Fibroblast of peridontal ligament (primary cell): Measurements from ENCODE around the gene PRRX1.

Experiments
- DNase-seq: peaks from one replicate; pipeline ENCODE4 v3.0.0-alpha.2; 2010; ENCODE audit errors: extremely low read depth

PRRX1 gene

GRCh38 chr1:170720661-170721060 lies 56.7 kb downstream of the PRRX1 start:
- no peak for DNase-seq

- DNase-seq = no peak
These were observed 57.7 kb downstream of the PRRX1 start for GRCh38 chr1:170721621-170722020.

- no peak for DNase-seq
These were observed 59.6 kb downstream of the PRRX1 start for GRCh38 chr1:170723518-170723917.

- DNase-seq = no peak
These were observed 61.4 kb downstream of the PRRX1 start for GRCh38 chr1:170725326-170725725.

GRCh38 chr1:170727963-170728362 lies 64.0 kb downstream of the PRRX1 start:
- no peak for DNase-seq

GRCh38 chr1:170729225-170730002 lies 65.5 kb downstream of the PRRX1 start:
- peak; percentile 78 for DNase-seq

GRCh38 chr1:170730014-170730413 lies 66.1 kb downstream of the PRRX1 start:
- no peak for DNase-seq

GRCh38 chr1:170730438-170730837 lies 66.5 kb downstream of the PRRX1 start:
- DNase-seq = no peak

GRCh38 chr1:170731566-170732251 lies 67.8 kb downstream of the PRRX1 start:
- no peak for DNase-seq

GRCh38 chr1:170732252-170732588 lies 68.3 kb downstream of the PRRX1 start:
- DNase-seq = peak; percentile 84

- DNase-seq = peak; percentile 77
These were observed 70.7 kb downstream of the PRRX1 start for GRCh38 chr1:170734412-170735175.

- peak; percentile 14 for DNase-seq
These were observed 71.7 kb downstream of the PRRX1 start for GRCh38 chr1:170735366-170736263.

- DNase-seq = no peak
These were observed 75.9 kb downstream of the PRRX1 start for GRCh38 chr1:170739803-170740202.

- DNase-seq = peak; percentile 73
These were observed 77.7 kb downstream of the PRRX1 start for GRCh38 chr1:170741678-170742077.

GRCh38 chr1:170742600-170742999 lies 78.7 kb downstream of the PRRX1 start:
- no peak for DNase-seq

GRCh38 chr1:170743083-170743482 lies 79.2 kb downstream of the PRRX1 start:
- no peak for DNase-seq

- peak; percentile 34 for DNase-seq
These were observed 85.6 kb downstream of the PRRX1 start for GRCh38 chr1:170749549-170749948.

GRCh38 chr1:170749959-170750358 lies 86.0 kb downstream of the PRRX1 start:
- DNase-seq = peak; percentile 15

GRCh38 chr1:170755795-170756194 lies 91.9 kb downstream of the PRRX1 start:
- DNase-seq = peak; percentile 85

- no peak for DNase-seq
These were observed 95.1 kb downstream of the PRRX1 start for GRCh38 chr1:170758992-170759391.

GRCh38 chr1:170765279-170765678 lies 101.3 kb downstream of the PRRX1 start:
- no peak for DNase-seq
